Activated gamma-delta T cell treated with Interleukin-2 at 50 U/mL for 16 hours (primary cell): ENCODE data around the gene POLR3GL.

Experiments
- DNase-seq: peaks from one replicate; pipeline ENCODE4 v3.0.0-alpha.2; 2020

The POLR3GL gene

GRCh38 chr1:145993618-145994390 is 29.3 kb downstream of the POLR3GL start:
- DNase-seq = no peak

- no peak for DNase-seq
Measured at GRCh38 chr1:145994391-145995120, 30.1 kb downstream of the POLR3GL start.

- no peak for DNase-seq
Measured at GRCh38 chr1:145995148-145995881, 30.8 kb downstream of the POLR3GL start.

GRCh38 chr1:145995964-145996432 is 31.5 kb downstream of the POLR3GL start:
- DNase-seq = no peak

GRCh38 chr1:145996433-145997015 is 32.0 kb downstream of the POLR3GL start, which contains the start of gene TXNIP:
TXNIP (minus strand) TSS chr1:145996579; CDS start chr1:145996266, 313 bp downstream.
- peak; percentile 92 for DNase-seq

- peak; percentile 64 for DNase-seq
Measured at GRCh38 chr1:145997016-145997717, 32.7 kb downstream of the POLR3GL start.

GRCh38 chr1:145997718-145998023 is 33.2 kb downstream of the POLR3GL start:
- no peak for DNase-seq

GRCh38 chr1:145999321-146000024 is 35.0 kb downstream of the POLR3GL start:
- peak; percentile 54 for DNase-seq

- DNase-seq = no peak
Measured at GRCh38 chr1:146001709-146002108, 37.2 kb downstream of the POLR3GL start.

GRCh38 chr1:146007489-146008133 is 43.1 kb downstream of the POLR3GL start:
- DNase-seq = no peak

GRCh38 chr1:146010126-146010738 is 45.7 kb downstream of the POLR3GL start:
- no peak for DNase-seq

GRCh38 chr1:146012703-146013558 is 48.4 kb downstream of the POLR3GL start:
- peak; percentile 62 for DNase-seq

- DNase-seq = no peak
Measured at GRCh38 chr1:146013559-146013922, 49.1 kb downstream of the POLR3GL start.

- DNase-seq = no peak
Measured at GRCh38 chr1:146016891-146017290, 52.4 kb downstream of the POLR3GL start.

- DNase-seq = no peak
Measured at GRCh38 chr1:146019231-146020057, 55.0 kb downstream of the POLR3GL start.

GRCh38 chr1:146020058-146021049 is 55.9 kb downstream of the POLR3GL start:
- DNase-seq = no peak

GRCh38 chr1:146021050-146021445 is 56.6 kb downstream of the POLR3GL start:
- no peak for DNase-seq
